Ectodermal cell (in vitro differentiated cells): ENCODE measurements around the gene METTL5.
"Not testable (repeated sequence)": the region's sequence is repeated elsewhere in the genome, so short reads cannot be mapped to it uniquely, and the experiment has no call there.

Experiments used
- H3K27ac ChIP-seq: 2 replicates; pipeline ENCODE4 v1.7.0; 2013; ENCODE audit warnings: mild to moderate bottlenecking, low read depth, low read length; ENCODE audit not compliant: insufficient read depth, poor library complexity, severe bottlenecking
- H3K27me3 ChIP-seq: 2 replicates; pipeline ENCODE4 v1.7.0; 2013; ENCODE audit warnings: mild to moderate bottlenecking, low read length; ENCODE audit not compliant: insufficient read depth, control insufficient read depth, poor library complexity, severe bottlenecking
- H3K36me3 ChIP-seq: one replicate; pipeline ENCODE4 v1.7.0; 2013; ENCODE audit warnings: low read length; ENCODE audit not compliant: control insufficient read depth, insufficient read depth
- H3K4me1 ChIP-seq: one replicate; pipeline ENCODE4 v1.7.0; 2013; ENCODE audit warnings: low read length; ENCODE audit not compliant: control insufficient read depth, insufficient read depth
- H3K4me3 ChIP-seq: 2 replicates; pipeline ENCODE4 v1.7.0; 2013; ENCODE audit warnings: low read depth, low read length, control low read depth; ENCODE audit not compliant: insufficient read depth
- H3K9me3 ChIP-seq: 2 replicates; pipeline ENCODE4 v1.7.0; 2013; ENCODE audit warnings: mild to moderate bottlenecking, low read length, moderate library complexity; ENCODE audit not compliant: control insufficient read depth
- WGBS, 2 experiments: methylation state at CpG; one replicate each; pipeline ENCODE4 v1.1.7; 2013; ENCODE audit warnings: missing lambda C conversion rate in 2 of 2; 5-methylcytosine and 5-hydroxymethylcytosine counted together

METTL5 gene

DNA sequence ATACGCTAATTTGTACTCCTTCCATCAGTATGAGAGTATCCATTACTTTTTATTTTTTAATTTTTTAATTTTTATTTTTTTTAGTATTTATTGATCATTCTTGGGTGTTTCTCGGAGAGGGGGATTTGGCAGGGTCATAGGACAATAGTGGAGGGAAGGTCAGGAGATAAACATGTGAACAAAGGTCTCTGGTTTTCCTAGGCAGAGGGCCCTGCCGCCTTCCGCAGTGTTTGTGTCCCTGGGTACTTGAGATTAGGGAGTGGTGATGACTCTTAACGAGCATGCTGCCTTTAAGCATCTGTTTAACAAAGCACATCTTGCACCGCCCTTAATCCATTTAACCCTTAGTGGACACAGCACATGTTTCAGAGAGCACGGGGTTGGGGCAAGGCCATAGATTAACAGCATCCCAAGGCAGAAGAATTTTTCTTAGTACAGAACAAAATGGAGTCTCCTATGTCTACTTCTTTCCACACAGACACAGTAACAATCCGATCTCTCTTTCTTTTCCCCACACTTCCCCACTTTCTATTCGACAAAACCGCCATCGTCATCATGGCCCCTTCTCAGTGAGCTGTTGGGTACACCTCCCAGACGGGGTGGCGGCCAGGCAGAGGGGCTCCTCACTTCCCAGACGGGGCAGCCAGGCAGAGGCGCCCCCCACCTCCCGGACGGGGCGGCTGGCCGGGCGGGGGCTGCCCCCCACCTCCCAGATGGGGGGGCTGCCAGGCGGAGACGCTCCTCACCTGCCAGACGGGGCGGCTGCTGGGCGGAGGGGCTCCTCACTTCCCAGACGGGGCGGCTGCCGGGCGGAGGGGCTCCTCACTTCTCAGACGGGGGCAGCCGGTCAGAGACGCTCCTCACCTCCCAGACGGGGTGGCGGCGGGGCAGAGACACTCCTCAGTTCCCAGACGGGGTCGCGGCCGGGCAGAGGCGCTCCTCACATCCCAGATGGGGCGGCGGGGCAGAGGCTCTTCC, 30.9 kb upstream of the METTL5 start:
- H3K27me3 ChIP-seq, H3K9me3 ChIP-seq, H3K4me3 ChIP-seq, H3K36me3 ChIP-seq, H3K27ac ChIP-seq, H3K4me1 ChIP-seq: not testable (repeated sequence)
- 93 to 95% methylated on average over 40 to 41 of the region's 42 CpGs for WGBS, 2 experiments

DNA sequence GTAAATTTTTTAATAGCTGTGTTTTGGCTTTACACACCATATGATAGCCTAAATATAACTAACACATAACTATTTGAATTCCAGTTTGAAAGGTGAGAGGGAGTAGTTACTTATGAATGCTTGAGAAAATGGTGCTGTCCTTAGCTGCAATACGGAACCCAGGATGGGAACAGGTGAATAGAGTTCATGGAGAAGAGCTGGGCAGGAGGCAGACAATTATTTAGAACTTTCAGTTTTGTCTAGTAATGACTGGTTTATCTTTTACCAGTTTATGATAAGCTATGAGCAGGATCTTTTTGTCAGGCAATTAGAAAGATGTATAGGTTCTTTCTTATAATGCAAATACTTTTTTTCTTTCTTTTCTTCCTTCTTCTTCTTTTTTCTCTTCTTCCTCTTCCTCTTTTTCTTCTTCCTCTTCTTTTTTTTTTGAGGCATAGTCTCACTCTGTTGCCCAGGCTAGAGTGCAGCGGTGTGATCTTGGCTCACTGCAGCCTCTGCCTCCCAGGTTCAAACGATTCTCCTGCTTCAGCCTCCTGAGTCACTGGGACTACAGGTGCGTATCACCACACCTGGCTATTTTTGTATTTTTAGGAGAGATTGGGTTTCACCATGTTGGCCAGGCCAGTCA, 28.4 kb upstream of the METTL5 start:
- no peaks in the 10 kb centered on the region for H3K9me3 ChIP-seq
- no peaks in the 10 kb centered on the region for H3K36me3 ChIP-seq
- no peaks in the 10 kb centered on the region for H3K27me3 ChIP-seq
- 92 to 95% methylated on average over 4 of the region's 4 CpGs for WGBS, 2 experiments
- no peaks in the 10 kb centered on the region for H3K4me1 ChIP-seq
- H3K27ac ChIP-seq = no peak overlapping the region
- no peak overlapping the region for H3K4me3 ChIP-seq

- H3K27me3 ChIP-seq = no peaks in the 10 kb centered on the region
- WGBS, 2 experiments = 94 to 100% methylated on average over 1 of the region's 1 CpG
- no peaks in the 10 kb centered on the region for H3K36me3 ChIP-seq
- H3K27ac ChIP-seq = no peak overlapping the region
- H3K9me3 ChIP-seq = no peaks in the 10 kb centered on the region
- no peak overlapping the region for H3K4me3 ChIP-seq
- H3K4me1 ChIP-seq = no peaks in the 10 kb centered on the region
Measured at GRCh38 chr2:169849710-169850109, 25.0 kb upstream of the METTL5 start.

DNA sequence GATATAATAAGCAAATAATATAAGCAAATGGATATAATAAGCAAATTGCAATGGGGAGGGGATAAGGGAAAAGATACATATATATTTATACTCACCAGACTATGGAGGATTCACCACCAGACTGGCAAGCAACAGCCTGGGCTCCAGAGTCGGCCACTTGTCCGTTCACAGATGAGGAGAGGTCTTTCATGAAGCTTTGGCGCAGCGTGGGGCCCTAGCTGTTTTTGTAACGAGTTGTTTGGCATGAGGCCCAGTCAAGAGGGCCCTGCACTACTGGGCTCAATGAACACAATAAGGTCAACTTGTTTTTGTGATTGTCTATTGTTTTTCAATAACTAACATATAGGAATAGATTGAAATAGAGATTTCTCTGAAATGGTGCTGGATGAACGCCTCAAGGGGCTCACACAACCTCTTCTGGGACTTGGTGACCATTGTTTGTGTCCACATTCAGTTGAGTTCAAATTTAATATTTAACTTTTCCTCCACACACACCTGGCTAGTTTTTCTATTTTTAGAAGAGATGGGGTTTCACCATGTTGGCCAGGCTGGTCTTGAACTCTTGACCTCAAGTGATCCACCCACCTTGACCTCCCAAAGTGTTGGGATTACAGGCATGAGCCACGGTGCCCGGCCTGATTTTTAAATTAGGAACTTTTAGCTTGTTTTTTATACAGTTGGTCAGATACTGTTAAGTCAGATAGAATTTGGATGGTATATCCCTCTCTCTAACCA, 24.4 kb upstream of the METTL5 start:
- H3K36me3 ChIP-seq, H3K27me3 ChIP-seq, H3K4me3 ChIP-seq, H3K27ac ChIP-seq, H3K4me1 ChIP-seq, H3K9me3 ChIP-seq: not testable (repeated sequence)
- 90 to 91% methylated on average over 7 to 8 of the region's 8 CpGs for WGBS, 2 experiments

GRCh38 chr2:169845016-169845415, 20.3 kb upstream of the METTL5 start:
- Histone ChIP-seq H3K27ac (no peak overlapping the region), H3K27me3 (no peaks in the 10 kb centered on the region), H3K4me3 (no peak overlapping the region), H3K9me3 (no peaks in the 10 kb centered on the region), H3K4me1 (no peaks in the 10 kb centered on the region), H3K36me3 (no peaks in the 10 kb centered on the region)
- WGBS, 2 experiments = 95% methylated on average over 2 of the region's 2 CpGs

- not testable (repeated sequence) for H3K9me3 ChIP-seq, H3K36me3 ChIP-seq, H3K27ac ChIP-seq, H3K4me3 ChIP-seq, H3K27me3 ChIP-seq, H3K4me1 ChIP-seq
- WGBS, 2 experiments = 94 to 98% methylated on average over 16 to 18 of the region's 24 CpGs
Measured at GRCh38 chr2:169841625-169842024, 16.9 kb upstream of the METTL5 start.

DNA sequence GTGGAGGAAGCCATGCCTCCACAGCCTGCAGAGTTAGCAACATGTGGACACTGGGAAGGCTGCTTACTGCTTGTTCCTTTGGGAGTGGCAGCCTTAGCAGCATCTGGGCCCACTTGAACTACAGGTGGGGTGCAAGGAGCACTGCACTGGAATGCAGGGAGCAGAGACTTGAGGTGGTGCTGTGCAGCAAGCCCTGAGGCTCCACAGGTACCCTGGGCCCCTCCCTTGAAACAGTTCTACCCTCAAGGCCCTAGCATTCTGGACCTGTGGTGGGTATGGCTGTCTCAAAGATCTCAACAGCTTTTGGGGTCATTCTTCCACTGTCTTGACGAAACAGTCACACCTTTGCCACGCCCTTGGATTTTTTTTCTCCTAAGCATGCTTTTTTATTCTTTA, 16.0 kb upstream of the METTL5 start:
- no peaks in the 10 kb centered on the region for H3K36me3 ChIP-seq
- no peaks in the 10 kb centered on the region for H3K4me1 ChIP-seq
- no peak overlapping the region for H3K4me3 ChIP-seq
- H3K27ac ChIP-seq = no peak overlapping the region
- no peaks in the 10 kb centered on the region for H3K27me3 ChIP-seq
- 95 to 98% methylated on average over 2 of the region's 2 CpGs for WGBS, 2 experiments
- H3K9me3 ChIP-seq = no peaks in the 10 kb centered on the region

- Histone ChIP-seq H3K36me3 (no peaks in the 10 kb centered on the region), H3K4me1 (no peaks in the 10 kb centered on the region), H3K27me3 (no peaks in the 10 kb centered on the region), H3K27ac (no peak overlapping the region), H3K9me3 (no peaks in the 10 kb centered on the region), H3K4me3 (no peak overlapping the region)
- WGBS, 2 experiments = 91 to 92% methylated on average over 10 of the region's 10 CpGs
Measured at GRCh38 chr2:169839954-169840746, 15.4 kb upstream of the METTL5 start.

GRCh38 chr2:169838743-169839489, 14.2 kb upstream of the METTL5 start:
- Histone ChIP-seq H3K27me3 (no peaks in the 10 kb centered on the region), H3K36me3 (no peaks in the 10 kb centered on the region), H3K4me1 (no peaks in the 10 kb centered on the region), H3K4me3 (no peak overlapping the region), H3K9me3 (no peaks in the 10 kb centered on the region), H3K27ac (no peak overlapping the region)
- 96 to 97% methylated on average over 2 of the region's 2 CpGs for WGBS, 2 experiments
